K562 (cell line): ENCODE data around the gene CERS6. TPM values are rescaled to one million over a fixed set of nuclear protein-coding genes. Genes with fewer than 3 reads are reported as not detected.

Experiments
- BHLHE40 ChIP-seq: IDR thresholded peaks from 2 replicates; pipeline ENCODE4 v1.6.1; 2011; ENCODE audit warnings: low read length, improper control_type of control experiment
- CC2D1A ChIP-seq: fragments of 450-650 bp; IDR thresholded peaks from 2 replicates; pipeline ENCODE4 v1.6.1; 2017; ENCODE audit warnings: mild to moderate bottlenecking
- ERF ChIP-seq: fragments of 450-650 bp; formaldehyde crosslinking; IDR thresholded peaks from 2 replicates; pipeline ENCODE4 v1.4.0; 2020; ENCODE audit warnings: mild to moderate bottlenecking, mixed read lengths
- ESRRB ChIP-seq: fragments of 250-450 bp; sonication (Bioruptor Pico); IDR thresholded peaks from 2 replicates; pipeline ENCODE4 v1.5.0; 2020; ENCODE audit warnings: mild to moderate bottlenecking, moderate library complexity, borderline replicate concordance
- FOSL1 ChIP-seq: fragments of 200-800 bp; sonication (Bioruptor generic); conservative IDR thresholded peaks from 2 replicates; pipeline ENCODE4 v1.6.1; 2016; ENCODE audit warnings: missing genetic modification characterization, missing compliant biosample characterization
- GATAD2A ChIP-seq: fragments of 450-650 bp; IDR thresholded peaks from 2 replicates; pipeline ENCODE4 v1.6.1; 2017
- KLF10 ChIP-seq: fragments of 250-450 bp; sonication (Bioruptor Pico); IDR thresholded peaks from 2 replicates; pipeline ENCODE4 v1.6.1; 2021; ENCODE audit warnings: matching md5 sums
- NCOA1 ChIP-seq: fragments of 450-650 bp; IDR thresholded peaks from 2 replicates; pipeline ENCODE4 v1.6.1; 2016; ENCODE audit warnings: low read depth
- NFRKB ChIP-seq: fragments of 450-650 bp; IDR thresholded peaks from 2 replicates; pipeline ENCODE4 v1.6.1; 2016; ENCODE audit warnings: low read depth
- RBBP5 ChIP-seq: fragments of 200-600 bp; sonication (generic); IDR thresholded peaks from 2 replicates; pipeline ENCODE4 v1.6.1; 2012; ENCODE audit warnings: borderline replicate concordance, mild to moderate bottlenecking, low read length, control low read depth, inconsistent platforms; ENCODE audit not compliant: insufficient read depth, poor library complexity, severe bottlenecking
- RNF2 ChIP-seq: sonication (generic); IDR thresholded peaks from 2 replicates; pipeline ENCODE4 v1.6.1; 2016
- SIN3A ChIP-seq, 2 experiments: fragments of 150-350 bp in 1 of 2; IDR thresholded peaks; 2 replicates each; pipeline ENCODE4 v1.6.1; 2011 to 2016; ENCODE audit warnings: borderline replicate concordance in 2 of 2, low read depth in 2 of 2, low read length in 2 of 2, mild to moderate bottlenecking in 2 of 2, moderate library complexity in 2 of 2; ENCODE audit not compliant: control insufficient read depth in 1 of 2
- SIRT6 ChIP-seq: IDR thresholded peaks from one replicate; pipeline ENCODE4 v1.6.1; 2012; ENCODE audit warnings: low read depth, mild to moderate bottlenecking, control low read depth, inconsistent platforms, low read length, moderate library complexity
- SMARCA4 ChIP-seq: fragments of 450-650 bp; IDR thresholded peaks from 2 replicates; pipeline ENCODE4 v1.6.1; 2016
- STAT5A ChIP-seq: IDR thresholded peaks from 2 replicates; pipeline ENCODE4 v1.6.1; 2012; ENCODE audit warnings: low read length, inconsistent platforms, borderline replicate concordance
- TOE1 ChIP-seq, 2 experiments: fragments of 450-650 bp in 1 of 2; sonication (generic) in 1 of 2; formaldehyde crosslinking in 1 of 2; IDR thresholded peaks; 2 replicates each; pipeline versions ENCODE4 v1.7.1 to v1.8.0; 2016 to 2022; ENCODE audit warnings: borderline replicate concordance in 2 of 2, mild to moderate bottlenecking in 2 of 2, antibody characterized with exemption in 1 of 2, inconsistent platforms in 1 of 2, low read depth in 1 of 2, missing genetic modification reagents in 1 of 2, moderate library complexity in 1 of 2
- ZBTB7A ChIP-seq: IDR thresholded peaks from 2 replicates; pipeline ENCODE4 v1.6.1; 2011; ENCODE audit warnings: low read depth, mild to moderate bottlenecking, low read length, moderate library complexity, borderline replicate concordance; ENCODE audit not compliant: control insufficient read depth
- ZFP36 ChIP-seq: fragments of 150-350 bp; IDR thresholded peaks from 2 replicates; pipeline ENCODE4 v1.6.1; 2018; ENCODE audit warnings: low read length, low read depth; ENCODE audit not compliant: partially characterized antibody
- ZNF12 ChIP-seq: sonication (generic); formaldehyde crosslinking; IDR thresholded peaks from 2 replicates; pipeline ENCODE4 v1.4.0; 2020; ENCODE audit warnings: mild to moderate bottlenecking, missing genetic modification reagents
- ZNF133 ChIP-seq: fragments of 250-450 bp; sonication (Bioruptor Pico); IDR thresholded peaks from 2 replicates; pipeline ENCODE4 v1.4.0; 2020; ENCODE audit warnings: mild to moderate bottlenecking
- ZNF146 ChIP-seq: IDR thresholded peaks from one replicate; pipeline ENCODE4 v1.6.1; 2018; ENCODE audit warnings: missing compliant biosample characterization; ENCODE audit not compliant: unreplicated experiment
- ZNF263 ChIP-seq: sonication (generic); formaldehyde crosslinking; IDR thresholded peaks from 2 replicates; pipeline ENCODE4 v1.8.0; 2022; ENCODE audit warnings: mild to moderate bottlenecking, missing genetic modification reagents, borderline replicate concordance
- ZNF586 ChIP-seq: fragments of 450-650 bp; formaldehyde crosslinking; conservative IDR thresholded peaks from 2 replicates; pipeline ENCODE4 v1.4.0; 2020; ENCODE audit warnings: mild to moderate bottlenecking, moderate library complexity
- ZNF75A ChIP-seq: fragments of 450-650 bp; formaldehyde crosslinking; IDR thresholded peaks from 2 replicates; pipeline ENCODE4 v1.4.0; 2020; ENCODE audit warnings: mild to moderate bottlenecking
- polyA plus RNA-seq, 8 experiments: library from polyadenylated mRNA; depleted of rRNA in 4 of 8; stranded (reverse) in 5 of 8; unstranded in 3 of 8; fragments of >200 nt; fragmentation: Nextera tagmentation in 2 of 8; fragmentation: Illumina TruSeq in 1 of 8; extraction: Ambion mirVana in 2 of 8; extraction: Trizol in 1 of 8; gene quantifications; 2 replicates each; pipeline versions ENCODE4 v1.2.1 to v1.2.3, GENCODE V29; 2011 to 2014; ENCODE audit warnings: inconsistent platforms in 1 of 8, missing spikeins in 1 of 8
- total RNA-seq, 7 experiments: library from RNA; depleted of rRNA in 6 of 7; stranded (reverse); fragments of >200 nt in 6 of 7; fragmentation: Illumina TruSeq in 2 of 7; extraction: Trizol in 2 of 7; gene quantifications; 2 replicates each; pipeline versions ENCODE4 v1.2.1 to v1.2.3, GENCODE V29; 2011 to 2021; ENCODE audit warnings: low replicate concordance in 1 of 7
- TF ChIP-seq, protein P1 (sequence below): fragments of 450-650 bp; formaldehyde crosslinking; IDR thresholded peaks from 2 replicates; pipeline ENCODE4 v1.4.0; 2020; ENCODE audit warnings: mild to moderate bottlenecking, moderate library complexity
- TF ChIP-seq, protein P2 (sequence below): fragments of 450-650 bp; IDR thresholded peaks from 2 replicates; pipeline ENCODE4 v1.6.1; 2016; ENCODE audit warnings: low read depth, mild to moderate bottlenecking, moderate library complexity
- TF ChIP-seq, protein P3 (sequence below): fragments of 450-650 bp; formaldehyde crosslinking; conservative IDR thresholded peaks from 2 replicates; pipeline ENCODE4 v1.4.0; 2022; ENCODE audit warnings: mild to moderate bottlenecking, missing genetic modification characterization

The CERS6 gene
- total and polyA plus RNA-seq, 9 of the 15 experiments (the other 6 are each of a cell fraction or from before 2014, with no cell fraction given), result 1.6 to 13.6 (median 11.4) TPM

DNA sequence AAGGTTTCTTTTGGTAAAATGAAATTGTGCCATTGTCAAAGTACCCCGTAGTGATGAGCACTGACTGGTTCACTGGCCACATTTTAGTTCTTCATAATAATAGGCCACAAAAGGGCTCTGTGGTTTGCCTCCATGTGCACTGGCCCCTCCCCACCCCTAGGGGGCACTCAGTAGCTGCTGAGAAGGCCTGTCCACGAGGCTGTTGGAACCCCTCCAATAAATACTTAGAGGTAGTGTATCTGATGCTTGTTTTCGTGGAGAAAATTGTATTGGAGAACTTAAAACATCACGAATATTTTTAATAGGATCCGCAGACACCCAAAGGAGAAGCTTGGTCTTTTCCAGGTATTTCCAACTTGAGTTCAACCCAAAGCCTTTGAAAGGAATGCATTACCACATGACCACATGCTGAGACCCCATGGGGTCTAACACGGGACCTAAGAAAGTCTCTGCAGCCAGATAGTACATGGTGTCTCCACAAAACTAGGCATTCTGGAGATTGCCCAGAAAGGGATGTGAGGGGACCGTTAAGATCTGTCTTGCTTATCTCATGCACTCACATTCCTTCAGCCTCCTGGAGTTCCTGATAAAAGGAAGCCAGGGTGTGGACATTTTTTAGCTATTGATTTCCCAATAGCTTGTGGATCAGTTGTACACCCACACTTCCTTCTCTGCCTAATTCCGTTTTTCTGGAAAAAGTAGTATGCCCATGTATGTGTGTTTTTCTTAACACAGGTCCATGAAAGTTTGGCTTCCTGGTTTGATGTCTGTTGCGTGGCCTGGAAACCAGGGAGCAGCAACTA, 317.8 kb downstream of the CERS6 start (continued):
- TF ChIP-seq, protein P1, sequence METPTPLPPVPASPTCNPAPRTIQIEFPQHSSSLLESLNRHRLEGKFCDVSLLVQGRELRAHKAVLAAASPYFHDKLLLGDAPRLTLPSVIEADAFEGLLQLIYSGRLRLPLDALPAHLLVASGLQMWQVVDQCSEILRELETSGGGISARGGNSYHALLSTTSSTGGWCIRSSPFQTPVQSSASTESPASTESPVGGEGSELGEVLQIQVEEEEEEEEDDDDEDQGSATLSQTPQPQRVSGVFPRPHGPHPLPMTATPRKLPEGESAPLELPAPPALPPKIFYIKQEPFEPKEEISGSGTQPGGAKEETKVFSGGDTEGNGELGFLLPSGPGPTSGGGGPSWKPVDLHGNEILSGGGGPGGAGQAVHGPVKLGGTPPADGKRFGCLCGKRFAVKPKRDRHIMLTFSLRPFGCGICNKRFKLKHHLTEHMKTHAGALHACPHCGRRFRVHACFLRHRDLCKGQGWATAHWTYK (CRISPR knock-in tag), result peak; percentile 95
- TF ChIP-seq ZBTB7A, result peak; percentile 91
- no peak; the same call in 1 of the 2 replicates for TF ChIP-seq ZNF263 (CRISPR knock-in tag)
- TF ChIP-seq FOSL1 (tag), result peak; percentile 83
- TF ChIP-seq, protein P2, sequence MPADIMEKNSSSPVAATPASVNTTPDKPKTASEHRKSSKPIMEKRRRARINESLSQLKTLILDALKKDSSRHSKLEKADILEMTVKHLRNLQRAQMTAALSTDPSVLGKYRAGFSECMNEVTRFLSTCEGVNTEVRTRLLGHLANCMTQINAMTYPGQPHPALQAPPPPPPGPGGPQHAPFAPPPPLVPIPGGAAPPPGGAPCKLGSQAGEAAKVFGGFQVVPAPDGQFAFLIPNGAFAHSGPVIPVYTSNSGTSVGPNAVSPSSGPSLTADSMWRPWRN, result peak; percentile 78
- TF ChIP-seq ESRRB (CRISPR knock-in tag), result no peak
- TF ChIP-seq, protein P3, sequence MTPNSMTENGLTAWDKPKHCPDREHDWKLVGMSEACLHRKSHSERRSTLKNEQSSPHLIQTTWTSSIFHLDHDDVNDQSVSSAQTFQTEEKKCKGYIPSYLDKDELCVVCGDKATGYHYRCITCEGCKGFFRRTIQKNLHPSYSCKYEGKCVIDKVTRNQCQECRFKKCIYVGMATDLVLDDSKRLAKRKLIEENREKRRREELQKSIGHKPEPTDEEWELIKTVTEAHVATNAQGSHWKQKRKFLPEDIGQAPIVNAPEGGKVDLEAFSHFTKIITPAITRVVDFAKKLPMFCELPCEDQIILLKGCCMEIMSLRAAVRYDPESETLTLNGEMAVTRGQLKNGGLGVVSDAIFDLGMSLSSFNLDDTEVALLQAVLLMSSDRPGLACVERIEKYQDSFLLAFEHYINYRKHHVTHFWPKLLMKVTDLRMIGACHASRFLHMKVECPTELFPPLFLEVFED (CRISPR knock-in tag), result no peak
- peak; percentile 68 for TF ChIP-seq RBBP5
- peak; percentile 97 for TF ChIP-seq RNF2
- peak; percentile 70; the same call in 1 of the 2 replicates for TF ChIP-seq NFRKB
- TF ChIP-seq GATAD2A, result peak; percentile 99
- TF ChIP-seq STAT5A, result peak; percentile 96
- TF ChIP-seq ZFP36, result peak; percentile 57
- no peak for TF ChIP-seq ZNF146 (CRISPR knock-in tag)
- TF ChIP-seq ZNF133, result no peak
- peak; percentile 100 for TF ChIP-seq SMARCA4
- TF ChIP-seq SIRT6, result no peak
- TF ChIP-seq ZNF12 (CRISPR knock-in tag), result no peak
- TF ChIP-seq BHLHE40, result peak; percentile 89
- TF ChIP-seq TOE1 (IDR thresholded peaks at IDR 0.05; ENCODE audit: borderline replicate concordance), result peak; percentile 86
- TF ChIP-seq TOE1 (CRISPR knock-in tag; IDR thresholded peaks at IDR 0.05; ENCODE audit: borderline replicate concordance, low read depth), result 0 out of 2 replicates have a peak, but pooled peaks have one; percentile 51
- peak; percentile 95 for TF ChIP-seq NCOA1
- no peak for TF ChIP-seq ZNF75A (CRISPR knock-in tag)
- TF ChIP-seq ZNF586 (CRISPR knock-in tag), result no peak
- 0 out of 4 replicates have a peak, but pooled peaks of 1 of the 2 experiments have one; percentile 60 for TF ChIP-seq SIN3A (IDR thresholded peaks at IDR 0.05; ENCODE audit: borderline replicate concordance in 2 of 2, control insufficient read depth in 1 of 2, low read depth in 2 of 2, low read length in 2 of 2)
- no peak for TF ChIP-seq KLF10 (CRISPR knock-in tag)
- TF ChIP-seq CC2D1A, result peak; percentile 98
- 0 out of 2 replicates have a peak, but pooled peaks have one; percentile 67 for TF ChIP-seq ERF (CRISPR knock-in tag)
